Measurements from ENCODE around the gene FOXN3.

DNA sequence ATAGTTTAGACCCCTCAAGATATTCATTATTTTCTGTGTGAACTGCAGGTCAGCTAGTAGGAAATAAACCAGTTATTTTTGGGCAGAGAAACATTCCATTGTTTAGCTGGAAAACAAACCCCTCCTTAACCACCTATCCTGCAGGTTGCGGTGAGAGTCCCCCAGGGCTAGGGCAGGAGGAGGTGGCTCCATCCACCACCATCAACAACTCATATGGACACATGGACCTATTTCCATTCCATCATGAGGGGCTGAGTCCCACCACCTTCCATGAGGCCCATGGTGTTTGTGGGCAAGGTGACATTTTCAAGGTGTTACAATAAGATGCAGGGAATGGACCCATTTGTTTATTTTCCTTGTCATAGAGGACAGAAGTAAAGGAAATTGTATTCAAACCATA lies 160.1 kb downstream of the FOXN3 start:
- TF ChIP-seq POLR2AphosphoS5 (IDR thresholded peaks at IDR 0.05): no peak
- no peak for TF ChIP-seq TAF1 (IDR thresholded peaks at IDR 0.05; ENCODE audit: low read depth)
- TF ChIP-seq CTCF (IDR thresholded peaks at IDR 0.05; ENCODE audit: poor library complexity, severe bottlenecking): no peak
- no peak for TF ChIP-seq EZH2 (IDR thresholded peaks at IDR 0.05; ENCODE audit: borderline replicate concordance, insufficient read depth, low read length, poor library complexity, severe bottlenecking)
- no peak for TF ChIP-seq EP300 (conservative IDR thresholded peaks at IDR 0.05; ENCODE audit: poor library complexity, severe bottlenecking)

Data from neural cell (in vitro differentiated cells).